ENCODE measurements around the gene ARFIP2.

DNA sequence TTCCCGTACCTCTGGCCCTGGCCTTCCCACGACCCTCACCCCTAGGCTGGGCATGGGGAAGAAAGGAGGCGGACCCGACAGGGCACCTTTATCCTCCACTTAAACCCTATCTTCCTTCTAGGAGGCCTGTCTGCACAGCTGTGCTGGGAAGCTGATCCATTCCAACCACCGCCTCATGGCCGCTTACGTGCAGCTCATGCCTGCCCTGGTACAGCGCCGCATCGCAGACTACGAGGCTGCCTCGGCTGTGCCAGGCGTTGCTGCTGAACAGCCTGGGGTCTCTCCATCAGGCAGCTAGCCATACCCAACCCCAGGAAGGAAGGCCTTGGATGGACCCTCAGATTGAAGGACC is 769 bp upstream of the ARFIP2 start:
- TF ChIP-seq TAF1 (IDR thresholded peaks at IDR 0.05; ENCODE audit: low read depth, low read length) (no peak), POLR2A (IDR thresholded peaks at IDR 0.05; ENCODE audit: low read depth, low read length) (no peak), SPI1 (IDR thresholded peaks at IDR 0.05; ENCODE audit: low read depth, low read length) (no peak), POLR2AphosphoS5 (IDR thresholded peaks at IDR 0.05; ENCODE audit: low read depth, low read length) (no peak)
